ENCODE data around the gene SPTBN4.

- TF ChIP-seq CTCF (tag by site-specific recombination; IDR thresholded peaks at IDR 0.05) (no peak), ZEB2 (tag by site-specific recombination; IDR thresholded peaks at IDR 0.05) (no peak), ZNF76 (tag by site-specific recombination; IDR thresholded peaks at IDR 0.05; ENCODE audit: borderline replicate concordance, low read depth) (no peak), ZSCAN5A (tag by site-specific recombination; IDR thresholded peaks at IDR 0.05) (no peak), ZNF501 (tag by site-specific recombination; IDR thresholded peaks at IDR 0.05) (no peak), ZNF48 (tag by site-specific recombination; IDR thresholded peaks at IDR 0.05) (no peak), ZBTB1 (tag by site-specific recombination; IDR thresholded peaks at IDR 0.05) (no peak), ZNF830 (tag by site-specific recombination; IDR thresholded peaks at IDR 0.05; ENCODE audit: low read depth) (no peak), BCL11A (tag by site-specific recombination; IDR thresholded peaks at IDR 0.05; ENCODE audit: low read depth) (no peak), ZNF133 (tag by site-specific recombination; IDR thresholded peaks at IDR 0.05) (no peak), YY1 (tag by site-specific recombination; IDR thresholded peaks at IDR 0.05) (no peak)
Measured at GRCh38 chr19:40617961-40618360, 151.2 kb downstream of the SPTBN4 start.

Data from HEK293 (cell line).